Panc1 (cell line): ENCODE data around the gene UQCRFS1. TPM values are rescaled to one million over a fixed set of nuclear protein-coding genes. Genes with fewer than 3 reads are reported as not detected.
A peak's percentile ranks its signal among the peaks of the same experiment; 100 is the strongest.

Experiments used
- ATAC-seq: fragments of 200-7000 bp; cut with Tn5 transposase; 2 replicates; pipeline ENCODE4 v1.9.1; 2020; ENCODE audit warnings: mild to moderate bottlenecking, moderate library complexity
- BruUV-seq: library from RNA; stranded (reverse); fragments of 400-500 nt; replicated peaks from 2 replicates; lab custom pipeline; 2021; lab: Mats Ljungman, UMichigan
- CTCF ChIA-PET: fragments of 300-600 bp; sonication (Branson Sonifier 250); formaldehyde crosslinking; loops from one replicate; lab custom pipeline; 2022; ENCODE audit warnings: antibody characterized with exemption; lab: Charles Lee
- POLR2A ChIA-PET: fragments of 300-600 bp; sonication (Branson Sonifier 250); formaldehyde crosslinking; loops from one replicate; lab custom pipeline; 2022; ENCODE audit warnings: antibody characterized with exemption; lab: Charles Lee
- DNase-seq: peaks from one replicate; pipeline ENCODE4 v3.0.0-alpha.2; 2010; ENCODE audit warnings: low read depth, low spot score
- H3K27ac ChIP-seq: 2 replicates; pipeline ENCODE4 v1.5.1; 2011; ENCODE audit warnings: mild to moderate bottlenecking, low read length, inconsistent platforms
- H3K27me3 ChIP-seq: fragments of 200-500 bp; sonication (Bioruptor generic); 2 replicates; pipeline ENCODE4 v1.6.0; 2014; ENCODE audit warnings: low read length, inconsistent platforms; ENCODE audit not compliant: control insufficient read depth, insufficient read depth
- H3K36me3 ChIP-seq: fragments of 200-500 bp; sonication (Bioruptor generic); 2 replicates; pipeline ENCODE4 v1.5.1; 2014; ENCODE audit warnings: inconsistent platforms, mild to moderate bottlenecking, low read length, moderate library complexity; ENCODE audit not compliant: control insufficient read depth, insufficient read depth
- H3K4me1 ChIP-seq: 2 replicates; pipeline ENCODE4 v1.5.1; 2011; ENCODE audit warnings: inconsistent platforms, mild to moderate bottlenecking, low read length, moderate library complexity; ENCODE audit not compliant: control insufficient read depth, insufficient read depth
- H3K4me3 ChIP-seq, 2 experiments: 2 replicates each; pipeline ENCODE4 v1.5.1; 2011 to 2012; ENCODE audit warnings: low read depth in 2 of 2, low read length in 2 of 2, mild to moderate bottlenecking in 2 of 2, inconsistent platforms in 1 of 2, moderate library complexity in 1 of 2
- H3K9me3 ChIP-seq: fragments of 200-500 bp; sonication (Bioruptor generic); 2 replicates; pipeline ENCODE4 v1.5.1; 2014; ENCODE audit warnings: low read depth, mild to moderate bottlenecking, inconsistent platforms, low read length, moderate library complexity; ENCODE audit not compliant: control insufficient read depth, insufficient read depth
- CTCF ChIP-seq: fragments of 450-650 bp; IDR thresholded peaks from 2 replicates; pipeline ENCODE4 v1.5.1; 2017; ENCODE audit warnings: mild to moderate bottlenecking
- POLR2AphosphoS5 ChIP-seq: IDR thresholded peaks from 2 replicates; pipeline ENCODE4 v1.6.1; 2012; ENCODE audit warnings: mild to moderate bottlenecking, low read depth, low read length, moderate library complexity
- REST ChIP-seq, 2 experiments: IDR thresholded peaks; 2 replicates each; pipeline ENCODE4 v1.6.1; 2011 to 2012; ENCODE audit warnings: low read depth in 2 of 2, control low read depth in 1 of 2, low read length in 1 of 2, mild to moderate bottlenecking in 1 of 2, moderate library complexity in 1 of 2; ENCODE audit not compliant: insufficient read depth in 1 of 2
- SIN3A ChIP-seq: IDR thresholded peaks from 2 replicates; pipeline ENCODE4 v1.6.1; 2012; ENCODE audit warnings: low read depth, mild to moderate bottlenecking, low read length, moderate library complexity, borderline replicate concordance; ENCODE audit not compliant: insufficient read depth
- TCF7L2 ChIP-seq: IDR thresholded peaks from 2 replicates; pipeline ENCODE4 v1.6.1; 2011; ENCODE audit warnings: mild to moderate bottlenecking, low read depth, low read length, inconsistent platforms
- in situ Hi-C: cut with HindIII; loops from 2 replicates; pipeline ENCODE4 v1.10.0; 2016; ENCODE audit warnings: low sequenced_read_pairs, low pct_unique_long_range_greater_than_20kb
- intact Hi-C: fragments of 100-400 bp; cut with micrococcal nuclease; formaldehyde crosslinking; loops from one replicate; pipeline ENCODE4 v1.10.0; 2022; ENCODE audit not compliant: unreplicated experiment
- total RNA-seq: library from RNA; stranded (reverse); gene quantifications from one replicate; pipeline ENCODE4 v1.2.1, GENCODE V29; 2021; ENCODE audit not compliant: unreplicated experiment

The UQCRFS1 gene
- total RNA-seq, 1 experiment from 2014 or later, result 70.0 TPM

GRCh38 chr19:29262085-29262484 is 49.1 kb upstream of the UQCRFS1 start:
- ChIA-PET CTCF (interaction anchor here (0.7 kb wide), 1 partner anchor 373 kb away, joined by 3 read pairs; no protein-coding TSS in a partner anchor), POLR2A (no interaction called here)
- BruUV-seq, result no TSS peak
- peaks cover 2% of the 10 kb centered on the region; the same call in 1 of the 2 replicates for H3K27me3 ChIP-seq
- ATAC-seq, result no peak
- H3K4me1 ChIP-seq, result no peaks in the 10 kb centered on the region
- H3K4me3 ChIP-seq, result no peak overlapping the region
- intact Hi-C loops (loop anchor here (10.0 kb wide), 3 partner anchors 177 to 377 kb away; partner anchors contain the start of gene VSTM2B), in situ Hi-C loops (no loop called here)
- no peak for DNase-seq
- H3K9me3 ChIP-seq, result no peaks in the 10 kb centered on the region
- H3K36me3 ChIP-seq, result no peaks in the 10 kb centered on the region
- no peak overlapping the region for H3K27ac ChIP-seq
- no peak for TF ChIP-seq POLR2AphosphoS5
- no peak for TF ChIP-seq CTCF

GRCh38 chr19:29260477-29261317 is 47.7 kb upstream of the UQCRFS1 start:
- CTCF ChIA-PET, result interaction anchor here (0.5 to 0.7 kb wide), 5 partner anchors 8 to 302 kb away, joined by 4 to 12 read pairs (median 8); no protein-coding TSS in a partner anchor

More at GRCh38 chr19:29260477-29261317, 47.7 kb upstream of the UQCRFS1 start:
- ATAC-seq (peak; percentile 74), DNase-seq (peak; percentile 18)
- Histone ChIP-seq H3K27me3 (peaks cover 2% of the 10 kb centered on the region; the same call in 1 of the 2 replicates), H3K27ac (no peak overlapping the region), H3K4me1 (no peaks in the 10 kb centered on the region), H3K9me3 (no peaks in the 10 kb centered on the region), H3K4me3 (no peak overlapping the region), H3K36me3 (no peaks in the 10 kb centered on the region)
- TF ChIP-seq REST (IDR thresholded peaks at IDR 0.05; ENCODE audit: insufficient read depth in 1 of 2, low read depth in 2 of 2, low read length in 1 of 2), result no peak
- TF ChIP-seq POLR2AphosphoS5, result no peak
- TF ChIP-seq SIN3A, result no peak
- TF ChIP-seq TCF7L2, result no peak
- TF ChIP-seq CTCF, result peak; percentile 87
- no TSS peak for BruUV-seq
- in situ Hi-C loops, result no loop called here
- intact Hi-C loops, result loop anchor here (10.0 kb wide), 3 partner anchors 176 to 376 kb away; partner anchors contain the start of gene VSTM2B
- POLR2A ChIA-PET, result no interaction called here
